Measurements from ENCODE around the gene TGFBR1.
A peak's percentile ranks its signal among the peaks of the same experiment; 100 is the strongest.

TGFBR1 gene

DNA sequence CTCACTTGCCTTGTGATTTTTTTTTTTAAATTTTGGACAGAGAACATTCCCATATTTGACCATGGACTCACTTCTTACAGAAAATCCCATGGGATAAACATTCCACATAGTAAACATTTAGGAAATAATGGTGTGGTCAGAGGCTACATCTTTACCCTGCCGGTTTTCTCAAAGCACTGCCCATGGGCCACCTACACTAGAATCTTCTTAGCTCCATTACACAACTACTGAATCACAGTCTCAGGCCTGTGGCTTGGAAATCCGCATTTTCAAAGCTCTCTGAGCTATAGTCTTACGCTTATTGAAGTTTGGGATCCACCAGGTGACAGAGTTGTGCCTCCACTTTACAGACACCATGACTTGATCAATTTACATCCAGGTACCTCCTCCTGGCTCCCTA is 77.4 kb downstream of the TGFBR1 start:
- TF ChIP-seq RAD21 (IDR thresholded peaks at IDR 0.05; ENCODE audit: low read depth), result no peak
- no peak for TF ChIP-seq ZBTB7A (IDR thresholded peaks at IDR 0.05; ENCODE audit: low read depth)
- no peak for TF ChIP-seq NFIC (IDR thresholded peaks at IDR 0.05)
- no peak for TF ChIP-seq TAF1 (IDR thresholded peaks at IDR 0.05; ENCODE audit: low read depth)

DNA sequence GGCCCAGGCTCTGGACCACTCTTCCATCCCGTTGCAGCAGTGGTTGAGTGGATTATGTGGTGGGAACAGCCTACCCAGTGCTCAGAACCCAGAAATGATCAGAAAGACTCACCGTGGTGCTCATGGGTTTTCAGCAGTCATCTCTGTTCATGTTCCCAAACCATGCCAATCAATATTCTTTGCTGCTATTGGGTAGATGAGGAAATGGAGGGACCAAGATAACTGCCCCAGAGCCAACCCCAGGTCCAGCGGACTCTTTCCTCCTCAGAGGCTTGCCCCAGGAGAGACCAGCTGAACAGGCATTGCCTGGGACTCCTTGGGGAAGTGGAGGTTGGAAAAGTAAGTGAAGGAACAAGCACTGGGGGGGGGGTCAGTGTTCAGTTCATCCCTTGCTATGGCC is 78.7 kb downstream of the TGFBR1 start:
- TF ChIP-seq, protein P1, sequence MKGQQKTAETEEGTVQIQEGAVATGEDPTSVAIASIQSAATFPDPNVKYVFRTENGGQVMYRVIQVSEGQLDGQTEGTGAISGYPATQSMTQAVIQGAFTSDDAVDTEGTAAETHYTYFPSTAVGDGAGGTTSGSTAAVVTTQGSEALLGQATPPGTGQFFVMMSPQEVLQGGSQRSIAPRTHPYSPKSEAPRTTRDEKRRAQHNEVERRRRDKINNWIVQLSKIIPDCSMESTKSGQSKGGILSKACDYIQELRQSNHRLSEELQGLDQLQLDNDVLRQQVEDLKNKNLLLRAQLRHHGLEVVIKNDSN (IDR thresholded peaks at IDR 0.05), result no peak
- TF ChIP-seq TCF12 (IDR thresholded peaks at IDR 0.05; ENCODE audit: low read depth) (no peak), EGR1 (IDR thresholded peaks at IDR 0.05) (no peak), TAF1 (IDR thresholded peaks at IDR 0.05; ENCODE audit: low read depth) (no peak)

- TF ChIP-seq EP300 (IDR thresholded peaks at IDR 0.05; ENCODE audit: borderline replicate concordance), result no peak
- no peak for TF ChIP-seq TAF1 (IDR thresholded peaks at IDR 0.05; ENCODE audit: low read depth)
- TF ChIP-seq MAX (IDR thresholded peaks at IDR 0.05), result no peak
- TF ChIP-seq, protein P2, sequence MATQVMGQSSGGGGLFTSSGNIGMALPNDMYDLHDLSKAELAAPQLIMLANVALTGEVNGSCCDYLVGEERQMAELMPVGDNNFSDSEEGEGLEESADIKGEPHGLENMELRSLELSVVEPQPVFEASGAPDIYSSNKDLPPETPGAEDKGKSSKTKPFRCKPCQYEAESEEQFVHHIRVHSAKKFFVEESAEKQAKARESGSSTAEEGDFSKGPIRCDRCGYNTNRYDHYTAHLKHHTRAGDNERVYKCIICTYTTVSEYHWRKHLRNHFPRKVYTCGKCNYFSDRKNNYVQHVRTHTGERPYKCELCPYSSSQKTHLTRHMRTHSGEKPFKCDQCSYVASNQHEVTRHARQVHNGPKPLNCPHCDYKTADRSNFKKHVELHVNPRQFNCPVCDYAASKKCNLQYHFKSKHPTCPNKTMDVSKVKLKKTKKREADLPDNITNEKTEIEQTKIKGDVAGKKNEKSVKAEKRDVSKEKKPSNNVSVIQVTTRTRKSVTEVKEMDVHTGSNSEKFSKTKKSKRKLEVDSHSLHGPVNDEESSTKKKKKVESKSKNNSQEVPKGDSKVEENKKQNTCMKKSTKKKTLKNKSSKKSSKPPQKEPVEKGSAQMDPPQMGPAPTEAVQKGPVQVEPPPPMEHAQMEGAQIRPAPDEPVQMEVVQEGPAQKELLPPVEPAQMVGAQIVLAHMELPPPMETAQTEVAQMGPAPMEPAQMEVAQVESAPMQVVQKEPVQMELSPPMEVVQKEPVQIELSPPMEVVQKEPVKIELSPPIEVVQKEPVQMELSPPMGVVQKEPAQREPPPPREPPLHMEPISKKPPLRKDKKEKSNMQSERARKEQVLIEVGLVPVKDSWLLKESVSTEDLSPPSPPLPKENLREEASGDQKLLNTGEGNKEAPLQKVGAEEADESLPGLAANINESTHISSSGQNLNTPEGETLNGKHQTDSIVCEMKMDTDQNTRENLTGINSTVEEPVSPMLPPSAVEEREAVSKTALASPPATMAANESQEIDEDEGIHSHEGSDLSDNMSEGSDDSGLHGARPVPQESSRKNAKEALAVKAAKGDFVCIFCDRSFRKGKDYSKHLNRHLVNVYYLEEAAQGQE (IDR thresholded peaks at IDR 0.05; ENCODE audit: low read depth), result no peak
- no peak for TF ChIP-seq FOXM1 (IDR thresholded peaks at IDR 0.05; ENCODE audit: borderline replicate concordance, low read depth)
- no peak for TF ChIP-seq NFIC (IDR thresholded peaks at IDR 0.05)
- TF ChIP-seq, protein P1 (IDR thresholded peaks at IDR 0.05), result no peak
- TF ChIP-seq ZBTB7A (IDR thresholded peaks at IDR 0.05; ENCODE audit: low read depth), result no peak
- no peak for TF ChIP-seq EGR1 (IDR thresholded peaks at IDR 0.05)
- TF ChIP-seq CREB1 (IDR thresholded peaks at IDR 0.05; ENCODE audit: low read depth), result no peak
- no peak for TF ChIP-seq RAD21 (IDR thresholded peaks at IDR 0.05; ENCODE audit: low read depth)
- no peak for TF ChIP-seq TEAD4 (IDR thresholded peaks at IDR 0.05)
- no peak for TF ChIP-seq YY1 (IDR thresholded peaks at IDR 0.05; ENCODE audit: low read depth)
- TF ChIP-seq CEBPB (IDR thresholded peaks at IDR 0.05), result no peak
Measured at GRCh38 chr9:99184110-99184474, 79.2 kb downstream of the TGFBR1 start.

- TF ChIP-seq YY1 (IDR thresholded peaks at IDR 0.05; ENCODE audit: low read depth), result no peak
- TF ChIP-seq RAD21 (IDR thresholded peaks at IDR 0.05; ENCODE audit: low read depth), result peak; percentile 87
Measured at GRCh38 chr9:99184475-99185347, 79.8 kb downstream of the TGFBR1 start.

DNA sequence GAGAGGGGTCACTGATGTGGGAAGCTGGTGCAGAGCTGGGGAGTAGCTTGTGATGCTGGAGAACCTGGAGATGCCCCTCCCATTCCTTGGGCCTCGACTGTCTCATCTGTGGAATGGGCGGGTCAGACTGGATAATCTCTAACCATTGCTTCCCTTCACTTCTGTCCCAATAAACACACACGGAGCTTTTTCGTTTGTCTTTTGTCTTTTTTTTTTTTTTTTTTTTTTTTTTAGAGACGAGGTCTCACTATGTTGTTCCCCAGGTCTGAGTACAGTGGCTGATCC is 80.4 kb downstream of the TGFBR1 start:
- TF ChIP-seq TEAD4 (IDR thresholded peaks at IDR 0.05), result no peak
- TF ChIP-seq, protein P2 (IDR thresholded peaks at IDR 0.05; ENCODE audit: low read depth), result no peak
- no peak for TF ChIP-seq TCF12 (IDR thresholded peaks at IDR 0.05; ENCODE audit: low read depth)
- no peak for TF ChIP-seq CREB1 (IDR thresholded peaks at IDR 0.05; ENCODE audit: low read depth)
- no peak for TF ChIP-seq MAX (IDR thresholded peaks at IDR 0.05)
- no peak for TF ChIP-seq EP300 (IDR thresholded peaks at IDR 0.05; ENCODE audit: borderline replicate concordance)
- no peak for TF ChIP-seq NFIC (IDR thresholded peaks at IDR 0.05)
- no peak for TF ChIP-seq ZBTB7A (IDR thresholded peaks at IDR 0.05; ENCODE audit: low read depth)
- TF ChIP-seq RAD21 (IDR thresholded peaks at IDR 0.05; ENCODE audit: low read depth), result no peak

DNA sequence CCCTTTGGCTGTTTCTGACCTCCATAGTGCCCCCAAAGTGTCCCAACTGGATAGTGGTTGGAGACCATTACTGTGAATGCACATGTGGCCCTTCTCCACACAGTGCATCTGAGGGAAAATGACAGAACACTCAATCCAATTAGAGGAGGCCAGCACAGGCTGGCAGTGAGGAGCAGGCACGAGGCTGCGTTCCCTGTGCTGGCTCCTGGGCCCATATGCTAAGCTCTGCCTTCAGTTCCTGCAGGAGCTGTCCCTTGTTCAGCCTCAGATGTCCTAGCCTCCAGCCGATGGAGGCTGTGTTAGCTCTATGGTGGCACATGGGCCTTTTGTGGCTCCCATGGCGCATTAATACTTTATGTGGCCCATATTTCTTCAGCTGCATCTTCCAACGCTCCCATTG is 81.0 kb downstream of the TGFBR1 start:
- TF ChIP-seq TEAD4 (IDR thresholded peaks at IDR 0.05), result no peak
- no peak for TF ChIP-seq TCF12 (IDR thresholded peaks at IDR 0.05; ENCODE audit: low read depth)
- TF ChIP-seq, protein P2 (IDR thresholded peaks at IDR 0.05; ENCODE audit: low read depth), result no peak
- no peak for TF ChIP-seq TAF1 (IDR thresholded peaks at IDR 0.05; ENCODE audit: low read depth)
- TF ChIP-seq YY1 (IDR thresholded peaks at IDR 0.05; ENCODE audit: low read depth), result no peak
- no peak for TF ChIP-seq EP300 (IDR thresholded peaks at IDR 0.05; ENCODE audit: borderline replicate concordance)
- TF ChIP-seq NFIC (IDR thresholded peaks at IDR 0.05), result no peak
- TF ChIP-seq CEBPB (IDR thresholded peaks at IDR 0.05), result no peak
- no peak for TF ChIP-seq FOXM1 (IDR thresholded peaks at IDR 0.05; ENCODE audit: borderline replicate concordance, low read depth)
- TF ChIP-seq EGR1 (IDR thresholded peaks at IDR 0.05), result no peak
- TF ChIP-seq RAD21 (IDR thresholded peaks at IDR 0.05; ENCODE audit: low read depth), result no peak
- TF ChIP-seq MAX (IDR thresholded peaks at IDR 0.05), result no peak
- no peak for TF ChIP-seq CREB1 (IDR thresholded peaks at IDR 0.05; ENCODE audit: low read depth)
- TF ChIP-seq, protein P1 (IDR thresholded peaks at IDR 0.05), result no peak
